Measurements from ENCODE around the gene THADA.

THADA gene

GRCh38 chr2:43238813-43239212 is 357.0 kb downstream of the THADA start:
- no peaks in the 10 kb centered on the region for H3K36me3 ChIP-seq
- no peaks in the 10 kb centered on the region for H3K9me3 ChIP-seq
- peaks cover 39 to 53% of the 10 kb centered on the region in 2 experiments for H3K4me1 ChIP-seq (ENCODE audit: control insufficient read depth in 1 of 2, insufficient read depth in 1 of 2, low read depth in 1 of 2, low read length in 1 of 2)
- no peak overlapping the region for H3K4me3 ChIP-seq (ENCODE audit: low read depth in 1 of 2, low read length in 1 of 2)
- H3K27ac ChIP-seq: peak overlapping the region; percentile 79
- no peaks in the 10 kb centered on the region for H3K27me3 ChIP-seq
- TF ChIP-seq CTCF (IDR thresholded peaks at IDR 0.05): no peak

- Histone ChIP-seq H3K27me3 (no peaks in the 10 kb centered on the region), H3K27ac (peak overlapping the region; percentile 21), H3K36me3 (no peaks in the 10 kb centered on the region), H3K4me1 (ENCODE audit: control insufficient read depth in 1 of 2, insufficient read depth in 1 of 2, low read depth in 1 of 2, low read length in 1 of 2) (peaks cover 46 to 60% of the 10 kb centered on the region in 2 experiments), H3K9me3 (no peaks in the 10 kb centered on the region), H3K4me3 (ENCODE audit: low read depth in 1 of 2, low read length in 1 of 2) (no peak overlapping the region)
- no peak for TF ChIP-seq CTCF (IDR thresholded peaks at IDR 0.05)
These were observed 357.7 kb downstream of the THADA start for GRCh38 chr2:43238176-43238575.

- peak; percentile 17 for TF ChIP-seq CTCF (IDR thresholded peaks at IDR 0.05)
These were observed 362.3 kb downstream of the THADA start for GRCh38 chr2:43233218-43234212.

GRCh38 chr2:43230951-43231827 is 364.6 kb downstream of the THADA start:
- no peak for TF ChIP-seq CTCF (IDR thresholded peaks at IDR 0.05)
- peaks cover 80 to 85% of the 10 kb centered on the region in 2 experiments for H3K4me1 ChIP-seq (ENCODE audit: control insufficient read depth in 1 of 2, insufficient read depth in 1 of 2, low read depth in 1 of 2, low read length in 1 of 2)
- peak overlapping the region in 1 of 2 experiments; percentile 12 for H3K4me3 ChIP-seq (ENCODE audit: low read depth in 1 of 2, low read length in 1 of 2)
- no peaks in the 10 kb centered on the region for H3K9me3 ChIP-seq
- H3K27me3 ChIP-seq: no peaks in the 10 kb centered on the region
- H3K36me3 ChIP-seq: no peaks in the 10 kb centered on the region
- peak overlapping the region; percentile 97 for H3K27ac ChIP-seq

More at GRCh38 chr2:43233218-43234212, 362.3 kb downstream of the THADA start:
- no peaks in the 10 kb centered on the region for H3K9me3 ChIP-seq
- no peaks in the 10 kb centered on the region for H3K27me3 ChIP-seq
- H3K36me3 ChIP-seq: no peaks in the 10 kb centered on the region
- peaks cover 77 to 87% of the 10 kb centered on the region in 2 experiments for H3K4me1 ChIP-seq (ENCODE audit: control insufficient read depth in 1 of 2, insufficient read depth in 1 of 2, low read depth in 1 of 2, low read length in 1 of 2)
- H3K27ac ChIP-seq: peak overlapping the region; percentile 88
- peak overlapping the region; percentile 41 to 46 for H3K4me3 ChIP-seq (ENCODE audit: low read depth in 1 of 2, low read length in 1 of 2)

GRCh38 chr2:43230351-43230885 is 365.4 kb downstream of the THADA start:
- no peaks in the 10 kb centered on the region for H3K27me3 ChIP-seq
- TF ChIP-seq CTCF (IDR thresholded peaks at IDR 0.05): no peak
- H3K4me3 ChIP-seq (ENCODE audit: low read depth in 1 of 2, low read length in 1 of 2): no peak overlapping the region
- peak overlapping the region; percentile 97 for H3K27ac ChIP-seq
- peaks cover 7% of the 10 kb centered on the region for H3K36me3 ChIP-seq
- H3K9me3 ChIP-seq: no peaks in the 10 kb centered on the region
- H3K4me1 ChIP-seq (ENCODE audit: control insufficient read depth in 1 of 2, insufficient read depth in 1 of 2, low read depth in 1 of 2, low read length in 1 of 2): peaks cover 77 to 81% of the 10 kb centered on the region in 2 experiments

Measured in neutrophil (primary cell).